Keratinocyte (primary cell): ENCODE data around the gene POU3F4. TPM values are rescaled to one million over a fixed set of nuclear protein-coding genes. Genes with fewer than 3 reads are reported as not detected.

Source experiments
- DNase-seq: peaks from one replicate; pipeline ENCODE4 v3.0.0-alpha.2; 2011; ENCODE audit warnings: low read depth, missing footprints, low spot score
- FAIRE-seq: peaks from 2 replicates; lab custom pipeline; 2011; peaks lifted over from hg19 to GRCh38; lab: Jason Lieb, UNC
- H2AFZ ChIP-seq: 2 replicates; pipeline ENCODE4 v1.6.0; 2012; ENCODE audit warnings: low read length, control low read depth, inconsistent platforms; ENCODE audit not compliant: control insufficient read depth
- H3K27ac ChIP-seq: 2 replicates; pipeline ENCODE4 v1.5.1; 2011; ENCODE audit warnings: low read length; ENCODE audit not compliant: control insufficient read depth, insufficient read depth
- H3K27me3 ChIP-seq: 3 replicates; pipeline ENCODE4 v1.6.0; 2011; ENCODE audit warnings: low read length; ENCODE audit not compliant: control insufficient read depth, insufficient read depth; ENCODE audit errors: extremely low read depth
- H3K36me3 ChIP-seq, 2 experiments: 2 replicates in 1 of 2; 3 replicates in 1 of 2; pipeline ENCODE4 v1.5.1; 2011; ENCODE audit warnings: low read length in 2 of 2, mild to moderate bottlenecking in 1 of 2; ENCODE audit not compliant: control insufficient read depth in 2 of 2, insufficient read depth in 2 of 2; ENCODE audit errors: extremely low read depth in 1 of 2
- H3K4me1 ChIP-seq: 3 replicates; pipeline ENCODE4 v1.5.1; 2011; ENCODE audit warnings: low read length; ENCODE audit not compliant: control insufficient read depth, insufficient read depth; ENCODE audit errors: extremely low read depth
- H3K4me2 ChIP-seq: 3 replicates; pipeline ENCODE4 v1.6.0; 2011; ENCODE audit warnings: low read depth, low read length; ENCODE audit not compliant: control insufficient read depth, insufficient read depth; ENCODE audit errors: extremely low read depth
- H3K4me3 ChIP-seq, 3 experiments: fragments of 200-600 bp in 1 of 3; sonication (generic) in 1 of 3; 2 replicates in 2 of 3; 3 replicates in 1 of 3; pipeline ENCODE4 v1.5.1; 2011 to 2016; ENCODE audit warnings: low read length in 3 of 3, mild to moderate bottlenecking in 3 of 3, control low read depth in 2 of 3, inconsistent platforms in 1 of 3, low read depth in 1 of 3, mixed read lengths in 1 of 3, mixed run types in 1 of 3, moderate library complexity in 1 of 3; ENCODE audit not compliant: control insufficient read depth in 2 of 3, insufficient read depth in 2 of 3; ENCODE audit errors: extremely low read depth in 1 of 3
- H3K79me2 ChIP-seq: 2 replicates; pipeline ENCODE4 v1.6.0; 2012; ENCODE audit warnings: low read length; ENCODE audit not compliant: control insufficient read depth, insufficient read depth
- H3K9ac ChIP-seq: 3 replicates; pipeline ENCODE4 v1.6.0; 2011; ENCODE audit warnings: low read length; ENCODE audit not compliant: control insufficient read depth, insufficient read depth; ENCODE audit errors: extremely low read depth
- H3K9me1 ChIP-seq: 3 replicates; pipeline ENCODE4 v1.6.0; 2011; ENCODE audit warnings: low read length; ENCODE audit not compliant: control insufficient read depth, insufficient read depth; ENCODE audit errors: extremely low read depth
- H3K9me3 ChIP-seq: 2 replicates; pipeline ENCODE4 v1.5.1; 2012; ENCODE audit warnings: low read depth, low read length; ENCODE audit not compliant: control insufficient read depth
- H4K20me1 ChIP-seq: 3 replicates; pipeline ENCODE4 v1.6.0; 2011; ENCODE audit warnings: low read length; ENCODE audit not compliant: control insufficient read depth, insufficient read depth; ENCODE audit errors: extremely low read depth
- CTCF ChIP-seq, 3 experiments: IDR thresholded peaks in 1 of 3; conservative IDR thresholded peaks in 1 of 3; optimal IDR thresholded peaks in 1 of 3; 2 replicates in 2 of 3; 3 replicates in 1 of 3; pipeline versions ENCODE3 to v1.5.1; 2011; ENCODE audit warnings: low read length in 3 of 3, mild to moderate bottlenecking in 3 of 3, moderate library complexity in 2 of 3, control low read depth in 1 of 3, inconsistent platforms in 1 of 3; ENCODE audit not compliant: insufficient read depth in 2 of 3; ENCODE audit errors: extremely low read depth in 1 of 3
- EZH2 ChIP-seq: IDR thresholded peaks from one replicate; pipeline ENCODE4 v1.6.1; 2012; ENCODE audit warnings: inconsistent platforms, mild to moderate bottlenecking, low read length, moderate library complexity
- dilution Hi-C: fragments of 300-500 bp; cut with MboI; formaldehyde crosslinking; loops from one replicate; pipeline ENCODE4 v1.7.0; 2020; ENCODE audit warnings: low sequenced_read_pairs; ENCODE audit not compliant: extremely low pct_ligation_motif_present
- polyA minus RNA-seq, 3 experiments: library from RNA; depleted of rRNA, polyadenylated mRNA; stranded (reverse); fragments of >200 nt; gene quantifications; 1 replicate in 1 of 3; 2 replicates in 1 of 3; 3 replicates in 1 of 3; pipeline ENCODE4 v1.2.3, GENCODE V29; 2011
- polyA plus RNA-seq, 5 experiments: library from polyadenylated mRNA; depleted of rRNA in 3 of 5; stranded (reverse) in 3 of 5; stranded (forward) in 1 of 5; unstranded in 1 of 5; fragments of >200 nt; gene quantifications; 1 replicate in 1 of 5; 2 replicates in 3 of 5; 3 replicates in 1 of 5; pipeline versions ENCODE4 v1.2.1 to v1.2.3, GENCODE V29; 2011 to 2012; ENCODE audit warnings: missing spikeins in 2 of 5, low read depth in 1 of 5, low replicate concordance in 1 of 5

Gene POU3F4
- not detected in 3 replicates for polyA plus RNA-seq
- polyA plus RNA-seq (2011; ENCODE audit: low read depth): not detected
- polyA plus RNA-seq (2011; cell fraction: cytosol; rRNA removed): not detected in 2 replicates
- not detected in 2 replicates for polyA plus RNA-seq (2011; cell fraction: nucleus; rRNA removed)
- polyA plus RNA-seq (2012; ENCODE audit: low replicate concordance): not detected in 2 replicates
- polyA minus RNA-seq: not detected in 3 replicates
- polyA minus RNA-seq (2011; cell fraction: cytosol; rRNA and poly(A)+ RNA removed): not detected
- not detected in 2 replicates for polyA minus RNA-seq (2011; cell fraction: nucleus; rRNA and poly(A)+ RNA removed)

GRCh38 chrX:83508006-83508405 is at the start of gene POU3F4:
TSS of gene POU3F4 (plus strand) at chrX:83508290. CDS start at chrX:83508325, 35 bp downstream.
- H3K36me3 ChIP-seq: no peaks in the 10 kb centered on the region
- H3K4me1 ChIP-seq: no peaks in the 10 kb centered on the region
- H3K4me2 ChIP-seq: no peak within 1 kb of the TSS
- H3K9ac ChIP-seq: no peak within 1 kb of the TSS
- no peak for DNase-seq
- TF ChIP-seq EZH2 (no peak), CTCF (optimal IDR thresholded peaks at IDR 0.05 in 1 of 3, IDR thresholded peaks at IDR 0.05 in 1 of 3, conservative IDR thresholded peaks at IDR 0.05 in 1 of 3; ENCODE audit: extremely low read depth in 1 of 3, insufficient read depth in 2 of 3, low read length in 3 of 3) (no peak)
- no peaks in the 10 kb centered on the region for H3K9me1 ChIP-seq
- H3K4me3 ChIP-seq: no peak within 1 kb of the TSS
- no peak within 1 kb of the TSS for H3K27ac ChIP-seq
- no peaks in the 10 kb centered on the region for H4K20me1 ChIP-seq
- dilution Hi-C loops: no loop called here
- peaks cover 41% of the 10 kb centered on the region for H3K27me3 ChIP-seq
- FAIRE-seq: no peak
- no peak within 1 kb of the TSS for H2AFZ ChIP-seq
- no peaks in the 10 kb centered on the region for H3K79me2 ChIP-seq
- H3K9me3 ChIP-seq: peaks cover 4% of the 10 kb centered on the region

DNA sequence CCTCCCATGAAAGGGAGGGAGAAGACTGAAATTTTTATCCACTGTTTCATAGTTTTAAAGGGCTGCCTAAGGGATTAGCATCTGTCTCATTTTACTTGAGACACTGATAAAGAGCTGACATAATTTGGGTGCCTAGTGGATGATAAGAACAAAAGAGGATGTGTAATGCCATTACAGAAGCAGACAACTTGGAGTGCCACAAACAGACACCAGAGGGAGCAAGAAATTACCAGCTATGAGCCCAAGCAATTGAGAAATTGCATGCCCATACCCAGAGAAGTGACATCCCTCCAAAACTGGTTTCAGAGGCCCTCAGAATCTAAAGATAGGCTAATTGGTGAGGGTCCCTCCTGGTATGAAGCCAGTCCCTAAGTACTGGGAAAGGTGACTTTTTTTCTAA is 38.5 kb upstream of the POU3F4 start:
- no peak for DNase-seq
- H3K4me1 ChIP-seq: no peaks in the 10 kb centered on the region
- no peaks in the 10 kb centered on the region for H3K27me3 ChIP-seq
- no peak overlapping the region for H3K4me2 ChIP-seq
- no peak overlapping the region for H2AFZ ChIP-seq
- no peaks in the 10 kb centered on the region for H3K9me3 ChIP-seq
- dilution Hi-C loops: no loop called here
- H3K79me2 ChIP-seq: no peaks in the 10 kb centered on the region
- H3K4me3 ChIP-seq: no peak overlapping the region
- no peaks in the 10 kb centered on the region for H3K36me3 ChIP-seq
- H4K20me1 ChIP-seq: no peaks in the 10 kb centered on the region
- H3K27ac ChIP-seq: no peak overlapping the region
- FAIRE-seq: no peak
- no peaks in the 10 kb centered on the region for H3K9me1 ChIP-seq
- TF ChIP-seq EZH2: no peak
- TF ChIP-seq CTCF (optimal IDR thresholded peaks at IDR 0.05 in 1 of 3, IDR thresholded peaks at IDR 0.05 in 1 of 3, conservative IDR thresholded peaks at IDR 0.05 in 1 of 3; ENCODE audit: extremely low read depth in 1 of 3, insufficient read depth in 2 of 3, low read length in 3 of 3): peak; percentile 35 to 61 (median 42)
- H3K9ac ChIP-seq: no peak overlapping the region
